Aorta (tissue), 5 donors: ENCODE results near the gene CLTCL1. TPM values are rescaled to one million over a fixed set of nuclear protein-coding genes. Genes with fewer than 3 reads are reported as not detected.

Experiments
- ATAC-seq: fragments of 200-7000 bp; cut with Tn5 transposase; one replicate; pipeline ENCODE4 v1.9.1; 2022; ENCODE audit warnings: moderate library complexity; ENCODE audit not compliant: low FRiP score
- DNase-seq, 2 donors: peaks; one replicate each; pipeline ENCODE4 v3.0.0-alpha.2; 2020
- H3K27ac ChIP-seq, 2 donors: one replicate each; pipeline ENCODE4 v1.5.1; 2013; ENCODE audit warnings: low read length in 2 of 2, mild to moderate bottlenecking in 2 of 2, moderate library complexity in 2 of 2, control low read depth in 1 of 2, inconsistent platforms in 1 of 2, low read depth in 1 of 2
- H3K27me3 ChIP-seq, 2 donors: one replicate each; pipeline ENCODE4 v1.6.1; 2013; ENCODE audit warnings: control low read depth in 1 of 2, low read length in 1 of 2, mild to moderate bottlenecking in 1 of 2, moderate library complexity in 1 of 2; ENCODE audit not compliant: insufficient read depth in 2 of 2, control insufficient read depth in 1 of 2
- H3K36me3 ChIP-seq, 2 donors: one replicate each; pipeline ENCODE4 v1.6.1; 2013; ENCODE audit warnings: control low read depth in 1 of 2, low read length in 1 of 2, mild to moderate bottlenecking in 1 of 2; ENCODE audit not compliant: insufficient read depth in 2 of 2, control insufficient read depth in 1 of 2
- H3K4me1 ChIP-seq, 2 donors: one replicate each; pipeline ENCODE4 v1.6.1; 2013; ENCODE audit warnings: low read length in 2 of 2, control low read depth in 1 of 2, mild to moderate bottlenecking in 1 of 2, moderate library complexity in 1 of 2; ENCODE audit not compliant: insufficient read depth in 2 of 2, control insufficient read depth in 1 of 2
- H3K4me3 ChIP-seq, 2 donors: one replicate each; pipeline ENCODE4 v1.5.1; 2013; ENCODE audit warnings: low read length in 2 of 2, control low read depth in 1 of 2, mild to moderate bottlenecking in 1 of 2
- H3K9me3 ChIP-seq: one replicate; pipeline ENCODE4 v1.6.1; 2013; ENCODE audit warnings: mild to moderate bottlenecking, low read length; ENCODE audit not compliant: control insufficient read depth
- WGBS, 2 donors: extraction: QIAGEN DNeasy Blood & Tissue Kit; methylation state at CpG; one replicate each; pipeline ENCODE4 v1.1.7; 2013; 5-methylcytosine and 5-hydroxymethylcytosine counted together
- intact Hi-C, 2 donors: fragments of 100-400 bp; cut with DNase I; formaldehyde crosslinking; loops; one replicate each; pipeline versions ENCODE4 v1.14.2 to v1.15.0; 2022
- polyA plus RNA-seq, 2 donors: library from polyadenylated mRNA; stranded (reverse); fragments of 200-250 nt; gene quantifications; one replicate each; pipeline ENCODE4 v1.2.3, GENCODE V29; 2013
- total RNA-seq, 2 donors: library from RNA; stranded (reverse); fragmentation: NEBNext Ultra II Directional; extraction: Animal tissue kit (Norgen Biotek cat#: 25700); gene quantifications; one replicate each; pipeline ENCODE4 v1.2.1, GENCODE V29; 2021
- donor health status: healthy with polysubstance abuse.
- donor health status: Bipolar disorder and iron deficiency.
- donor health status: DM: no; HTN: no; CAD: no.
- donor health status: DM: no; HTN: no; CAD: no.
- donor health status: DM: yes; HTN: yes; CAD: no.

CLTCL1 gene
- total and polyA plus RNA-seq, 4 donors: 0.25 to 8.1 (median 7.0) TPM

GRCh38 chr22:19242699-19243098 lies 48.8 kb downstream of the CLTCL1 start:
- Histone ChIP-seq H3K27ac (no peak overlapping the region), H3K36me3 (no peaks in the 10 kb centered on the region), H3K4me3 (no peak overlapping the region), H3K9me3 (no peaks in the 10 kb centered on the region), H3K4me1 (no peaks in the 10 kb centered on the region), H3K27me3 (no peaks in the 10 kb centered on the region)
- ATAC-seq (no peak), DNase-seq (no peak)
- intact Hi-C loops: loop anchor here in 1 of 2 donors (5.0 kb wide), 1 partner anchor 40 kb away; no protein-coding TSS in a partner anchor
- WGBS, 2 donors: 92 to 95% methylated on average over 4 of the region's 4 CpGs

GRCh38 chr22:19241593-19241906 lies 50.0 kb downstream of the CLTCL1 start:
- Histone ChIP-seq H3K4me3 (no peak overlapping the region), H3K36me3 (no peaks in the 10 kb centered on the region), H3K9me3 (no peaks in the 10 kb centered on the region), H3K27me3 (no peaks in the 10 kb centered on the region), H3K27ac (no peak overlapping the region), H3K4me1 (no peaks in the 10 kb centered on the region)
- intact Hi-C loops: loop anchor here in 1 of 2 donors (5.0 kb wide), 1 partner anchor 41 kb away; no protein-coding TSS in a partner anchor
- DNase-seq: no peak
- WGBS, 2 donors: 93 to 96% methylated on average over 6 of the region's 6 CpGs
- no peak for ATAC-seq

- no peaks in the 10 kb centered on the region for H3K4me1 ChIP-seq
- ATAC-seq (no peak), DNase-seq (no peak)
- no peaks in the 10 kb centered on the region for H3K27me3 ChIP-seq
- intact Hi-C loops: loop anchor here in 1 of 2 donors (5.0 kb wide), 1 partner anchor 41 kb away; no protein-coding TSS in a partner anchor
- 94 to 95% methylated on average over 13 to 14 of the region's 14 CpGs for WGBS, 2 donors
- H3K27ac ChIP-seq: no peak overlapping the region
- no peak overlapping the region for H3K4me3 ChIP-seq
- H3K36me3 ChIP-seq: no peaks in the 10 kb centered on the region
- H3K9me3 ChIP-seq: no peaks in the 10 kb centered on the region
Measured at GRCh38 chr22:19240813-19241592, 50.5 kb downstream of the CLTCL1 start.

- 84% methylated on average over 7 of the region's 7 CpGs for WGBS, 2 donors
- no peak for DNase-seq
- Histone ChIP-seq H3K9me3 (no peaks in the 10 kb centered on the region), H3K4me1 (no peaks in the 10 kb centered on the region), H3K27me3 (no peaks in the 10 kb centered on the region), H3K27ac (no peak overlapping the region), H3K4me3 (no peak overlapping the region), H3K36me3 (peaks cover 0 to 1% of the 10 kb centered on the region in 2 donors)
- ATAC-seq: no peak
- intact Hi-C loops: no loop called here
Measured at GRCh38 chr22:19239464-19239863, 52.1 kb downstream of the CLTCL1 start.

GRCh38 chr22:19238900-19239299 lies 52.6 kb downstream of the CLTCL1 start:
- no peak for ATAC-seq
- Histone ChIP-seq H3K27ac (no peak overlapping the region), H3K4me3 (no peak overlapping the region), H3K4me1 (no peaks in the 10 kb centered on the region), H3K9me3 (no peaks in the 10 kb centered on the region), H3K27me3 (no peaks in the 10 kb centered on the region), H3K36me3 (peaks cover 0 to 1% of the 10 kb centered on the region in 2 donors)
- intact Hi-C loops: no loop called here
- DNase-seq: no peak
- 5 to 11% methylated on average over 7 of the region's 7 CpGs for WGBS, 2 donors

GRCh38 chr22:19235874-19236273 lies 55.6 kb downstream of the CLTCL1 start:
- Histone ChIP-seq H3K9me3 (no peaks in the 10 kb centered on the region), H3K4me3 (no peak overlapping the region), H3K27ac (no peak overlapping the region), H3K36me3 (peaks cover 0 to 1% of the 10 kb centered on the region in 2 donors), H3K4me1 (no peaks in the 10 kb centered on the region), H3K27me3 (no peaks in the 10 kb centered on the region)
- 95 to 97% methylated on average over 4 of the region's 4 CpGs for WGBS, 2 donors
- DNase-seq (no peak), ATAC-seq (no peak)
- intact Hi-C loops: no loop called here

- H3K27ac ChIP-seq: no peak overlapping the region
- intact Hi-C loops: no loop called here
- no peaks in the 10 kb centered on the region for H3K4me1 ChIP-seq
- no peaks in the 10 kb centered on the region for H3K27me3 ChIP-seq
- no peaks in the 10 kb centered on the region for H3K9me3 ChIP-seq
- DNase-seq (no peak), ATAC-seq (no peak)
- no peak overlapping the region for H3K4me3 ChIP-seq
- peaks cover 0 to 1% of the 10 kb centered on the region in 2 donors for H3K36me3 ChIP-seq
- WGBS, 2 donors: 94 to 96% methylated on average over 14 of the region's 14 CpGs
Measured at GRCh38 chr22:19234126-19234896, 57.2 kb downstream of the CLTCL1 start.

GRCh38 chr22:19233189-19233661 lies 58.3 kb downstream of the CLTCL1 start:
- no peak for ATAC-seq

More at GRCh38 chr22:19233189-19233661, 58.3 kb downstream of the CLTCL1 start:
- DNase-seq: no peak
- no peaks in the 10 kb centered on the region for H3K27me3 ChIP-seq
- H3K36me3 ChIP-seq: peaks cover 0 to 1% of the 10 kb centered on the region in 2 donors
- intact Hi-C loops: no loop called here
- no peak overlapping the region for H3K27ac ChIP-seq
- no peak overlapping the region for H3K4me3 ChIP-seq
- 95 to 97% methylated on average over 11 of the region's 11 CpGs for WGBS, 2 donors
- H3K9me3 ChIP-seq: no peaks in the 10 kb centered on the region
- H3K4me1 ChIP-seq: no peaks in the 10 kb centered on the region
